GM18505 (cell line): ENCODE results near the gene HBS1L.

Experiments
- ATAC-seq: cut with Tn5 transposase; IDR thresholded peaks from one replicate; pipeline ENCODE4 v1.9.1; 2021; ENCODE audit not compliant: unreplicated experiment
- POLR2A ChIP-seq: IDR thresholded peaks from 4 replicates; pipeline ENCODE4 v1.6.1; 2011; ENCODE audit warnings: borderline replicate concordance; ENCODE audit not compliant: insufficient read depth, insufficient read length; ENCODE audit errors: extremely low read depth

Gene HBS1L

DNA sequence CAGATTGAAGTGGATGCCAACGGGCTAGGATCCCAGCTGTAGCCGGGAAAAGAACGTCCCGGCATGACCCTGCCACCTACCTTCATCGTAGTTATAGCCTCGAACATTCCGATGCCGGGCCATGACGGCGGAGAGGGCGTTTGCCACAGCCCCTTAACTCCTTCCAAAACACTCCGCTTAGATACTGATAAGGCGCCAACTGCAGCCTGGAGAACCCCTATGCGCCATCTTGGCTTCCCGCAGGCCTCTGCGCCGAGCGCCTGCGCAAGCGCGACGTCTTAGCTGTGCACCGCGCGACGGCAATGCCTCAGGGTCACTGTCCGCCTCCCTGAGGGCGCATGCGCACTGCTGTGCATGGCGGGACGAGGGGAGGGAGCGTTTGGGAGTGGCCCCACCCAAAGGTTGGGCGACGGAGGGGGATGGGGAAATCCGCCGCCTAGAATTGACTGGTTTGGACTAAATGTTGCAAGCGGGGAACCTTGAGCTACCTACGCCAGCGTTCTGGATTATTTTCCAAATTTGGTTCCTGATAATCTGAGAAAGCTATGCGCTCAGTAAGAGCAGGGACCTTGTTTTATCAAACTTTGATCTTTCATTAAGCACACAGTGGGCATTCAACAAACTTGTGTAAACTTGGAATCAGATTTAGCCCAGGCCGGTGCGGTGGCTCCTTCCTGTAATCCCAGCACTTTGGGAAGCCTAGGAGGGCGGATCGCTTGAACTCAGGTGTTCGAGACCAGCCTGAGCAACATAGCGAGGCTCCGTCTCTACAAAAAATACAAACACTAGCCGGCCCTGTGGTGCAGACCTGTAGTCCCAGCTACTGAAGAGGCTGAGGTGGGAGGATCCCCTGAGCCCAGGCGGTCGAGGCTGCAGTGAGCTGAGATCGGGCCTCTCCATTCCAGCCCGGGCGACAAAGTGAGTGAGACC is at the start of gene HBS1L:
Gene HBS1L (minus strand): TSS at position 254 of the 930 bp plus-strand sequence. CDS start 131 bp downstream, at position 123.
- peak; percentile 94 for ATAC-seq
- TF ChIP-seq POLR2A: peak; percentile 95

DNA sequence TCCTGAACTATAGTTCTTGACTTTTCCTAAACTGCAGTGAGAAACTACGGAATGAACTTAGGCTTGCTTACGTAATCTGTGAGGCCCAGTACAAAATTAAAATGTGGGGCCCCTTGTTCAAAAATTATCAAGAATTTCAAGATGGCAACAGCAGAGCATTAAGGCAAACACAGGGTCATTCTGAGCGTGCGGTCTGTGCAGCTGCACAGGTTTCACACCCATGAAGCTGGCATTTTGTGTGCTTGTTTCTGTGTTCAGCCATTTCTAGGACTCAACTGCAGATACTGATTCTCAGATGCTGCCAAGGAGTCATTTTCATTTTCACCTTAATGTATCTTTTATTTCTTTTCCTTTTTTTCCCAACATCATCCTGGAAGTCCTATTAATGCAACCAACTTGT is 49.6 kb upstream of the HBS1L start:
- no peak for ATAC-seq
- no peak for TF ChIP-seq POLR2A

DNA sequence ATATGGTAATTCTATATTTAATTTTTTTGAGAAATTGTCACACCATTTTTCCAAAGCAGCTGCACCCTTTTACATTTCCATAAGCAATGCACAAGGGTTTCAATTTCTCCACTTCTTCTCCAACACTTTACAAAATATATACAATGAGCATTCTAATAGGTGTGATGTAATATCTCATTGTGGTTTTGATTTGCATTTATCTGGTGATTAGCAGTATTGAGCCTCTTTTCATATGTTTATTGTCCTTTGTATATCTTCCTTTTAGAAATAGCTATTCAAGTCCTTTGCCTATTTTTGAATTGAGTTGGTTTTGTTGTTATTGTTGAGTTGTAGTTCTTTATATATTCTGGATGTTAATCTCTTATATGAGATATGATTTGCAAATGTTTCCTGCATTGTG is 47.6 kb upstream of the HBS1L start:
- no peak for ATAC-seq

DNA sequence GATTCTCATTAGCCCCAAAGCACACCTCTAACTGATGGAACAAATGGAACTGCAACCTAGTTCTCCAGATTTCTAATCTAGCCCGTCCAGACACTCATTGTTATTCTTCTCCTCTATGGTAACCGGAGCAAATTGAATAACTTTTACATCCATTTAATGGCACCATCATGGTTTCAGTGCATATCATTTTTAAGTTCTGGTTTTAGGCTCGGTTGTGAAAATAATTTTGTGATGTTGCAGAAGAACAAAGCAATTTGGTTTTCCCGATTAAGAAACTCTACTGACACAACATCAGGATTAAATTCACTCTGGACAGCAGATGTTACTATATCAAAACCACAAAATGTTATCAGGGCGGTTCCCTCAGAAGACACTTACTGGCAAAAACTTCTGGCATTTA is 42.5 kb upstream of the HBS1L start:
- ATAC-seq: no peak
- no peak for TF ChIP-seq POLR2A

More for the DNA sequence above, 47.6 kb upstream of the HBS1L start:
- TF ChIP-seq POLR2A: no peak

DNA sequence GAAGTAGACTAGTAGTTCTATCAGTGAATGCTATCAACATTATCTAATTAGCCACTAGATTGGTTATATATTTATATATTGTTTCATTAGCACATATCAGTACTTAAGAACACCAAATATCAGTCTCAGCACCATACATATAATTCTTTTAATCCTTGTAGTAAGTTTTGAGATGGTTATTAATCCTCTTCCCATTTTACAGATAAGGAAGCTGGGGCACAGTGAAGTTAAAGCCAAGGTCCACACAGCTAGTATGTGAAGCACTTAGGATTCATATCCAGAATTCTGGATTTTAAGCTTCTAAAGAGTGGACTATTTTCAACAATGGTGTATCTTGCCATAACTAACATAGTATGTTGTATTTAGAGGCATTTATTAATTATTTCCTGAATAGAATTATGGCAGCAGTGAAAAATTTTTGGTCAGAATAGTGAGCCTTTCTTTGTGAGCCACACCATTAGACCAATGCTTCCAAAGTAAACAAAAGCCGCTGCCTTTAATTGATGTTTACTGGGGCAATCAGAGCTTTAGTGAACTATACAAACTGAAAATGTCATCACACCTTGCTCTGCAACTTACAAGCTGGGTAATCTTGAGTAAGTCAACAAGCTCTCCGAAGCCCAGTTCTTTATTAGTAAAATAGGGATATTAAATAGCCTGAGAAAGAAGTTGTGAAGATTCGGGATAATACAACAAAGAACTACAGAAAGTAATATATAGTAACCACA is 41.9 kb upstream of the HBS1L start:
- ATAC-seq: no peak
- TF ChIP-seq POLR2A: no peak

DNA sequence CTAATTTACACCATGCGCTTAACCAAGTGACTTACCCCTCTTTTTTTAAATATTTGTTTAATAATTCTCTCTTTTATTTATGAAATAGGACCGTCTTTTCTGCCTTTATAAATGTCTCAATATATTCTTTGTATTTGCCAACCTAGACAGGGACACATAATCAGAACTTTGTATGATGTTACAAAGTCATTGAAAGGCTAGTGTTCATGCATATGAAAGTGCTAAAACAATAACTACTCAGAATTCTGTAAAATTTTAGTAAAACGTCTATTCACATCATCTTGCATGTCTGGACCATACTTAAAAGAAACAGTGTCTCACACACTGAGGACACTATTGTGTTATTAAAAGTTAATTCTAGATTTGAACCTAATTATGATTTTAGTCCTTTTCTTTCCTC is 41.1 kb upstream of the HBS1L start:
- no peak for ATAC-seq
- no peak for TF ChIP-seq POLR2A

DNA sequence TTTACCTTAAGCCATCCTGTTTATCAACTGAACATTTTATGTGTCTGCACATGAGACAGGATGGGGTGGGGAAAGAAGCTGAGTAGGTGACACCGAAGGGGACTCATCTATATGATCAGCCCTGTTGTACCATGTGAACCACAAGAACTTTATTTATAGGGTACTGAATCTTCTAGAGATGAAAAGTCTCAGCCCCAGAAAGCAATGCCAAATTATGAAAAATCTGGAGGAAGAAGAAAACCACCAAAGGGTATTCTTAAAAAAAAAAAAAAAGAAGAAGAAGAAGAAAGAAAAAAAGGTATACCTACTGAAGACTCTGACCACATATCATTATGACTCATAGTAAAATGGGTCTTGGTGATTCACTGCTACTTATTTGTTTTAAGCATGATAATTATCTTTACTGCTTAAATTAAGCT is 39.8 kb upstream of the HBS1L start:
- peak; percentile 48 for ATAC-seq
- TF ChIP-seq POLR2A: no peak

DNA sequence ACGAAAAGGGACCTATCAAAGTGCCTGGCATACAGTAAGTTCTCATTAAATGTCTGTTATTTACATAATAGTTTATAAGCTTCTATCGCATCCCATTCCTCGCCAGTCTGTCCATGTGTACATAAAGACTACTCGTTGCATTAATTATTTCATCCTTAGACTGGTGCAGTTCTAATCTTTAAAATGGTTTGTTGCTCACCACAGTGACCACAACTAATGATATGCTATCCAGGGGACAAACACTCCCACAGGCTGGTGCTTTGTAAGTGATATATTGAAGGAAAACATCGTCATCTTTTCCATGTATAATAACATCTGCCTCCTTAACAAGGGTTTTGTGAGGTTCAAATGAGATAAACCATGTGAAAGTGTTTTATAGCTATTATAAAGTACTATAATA is 39.0 kb upstream of the HBS1L start:
- no peak for ATAC-seq
- TF ChIP-seq POLR2A: no peak

DNA sequence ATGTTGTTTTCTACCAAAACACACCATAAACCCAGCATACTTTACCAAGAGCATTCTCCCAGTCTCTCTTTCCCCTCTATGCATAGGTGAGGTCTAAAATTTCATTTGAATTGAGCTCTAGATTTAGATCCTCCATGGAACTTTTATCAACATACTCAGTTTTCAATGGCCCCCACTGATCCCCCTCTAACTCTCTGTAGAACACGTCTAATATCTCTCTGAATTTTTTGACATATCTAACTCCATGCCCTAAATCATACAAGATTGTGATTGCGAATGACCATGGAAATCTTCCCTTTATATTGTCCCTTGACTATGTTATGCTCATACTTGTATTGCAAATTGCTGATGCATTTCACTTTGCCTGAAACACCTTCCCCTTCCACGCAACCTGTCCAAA is 38.1 kb upstream of the HBS1L start:
- no peak for TF ChIP-seq POLR2A
- ATAC-seq: no peak

DNA sequence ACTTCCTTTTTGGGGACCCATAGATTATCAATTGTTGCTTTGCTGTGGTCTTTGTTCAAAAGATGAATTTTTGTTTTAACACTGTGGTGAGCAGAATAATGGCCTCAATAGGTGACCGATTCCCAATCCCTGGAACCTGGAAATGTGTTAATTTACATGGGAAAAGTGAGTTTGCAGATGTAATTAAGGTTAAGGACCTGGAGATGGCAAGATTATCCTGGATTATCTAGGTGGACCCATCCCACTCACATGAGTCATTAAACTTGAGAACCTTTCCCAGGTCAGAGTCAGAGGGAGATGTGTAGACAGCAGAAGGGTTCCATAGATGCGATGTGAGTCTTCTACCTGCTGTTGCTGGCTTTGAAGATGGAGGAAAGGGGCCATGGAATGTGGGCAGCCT is 36.2 kb upstream of the HBS1L start:
- ATAC-seq: no peak
- TF ChIP-seq POLR2A: no peak

DNA sequence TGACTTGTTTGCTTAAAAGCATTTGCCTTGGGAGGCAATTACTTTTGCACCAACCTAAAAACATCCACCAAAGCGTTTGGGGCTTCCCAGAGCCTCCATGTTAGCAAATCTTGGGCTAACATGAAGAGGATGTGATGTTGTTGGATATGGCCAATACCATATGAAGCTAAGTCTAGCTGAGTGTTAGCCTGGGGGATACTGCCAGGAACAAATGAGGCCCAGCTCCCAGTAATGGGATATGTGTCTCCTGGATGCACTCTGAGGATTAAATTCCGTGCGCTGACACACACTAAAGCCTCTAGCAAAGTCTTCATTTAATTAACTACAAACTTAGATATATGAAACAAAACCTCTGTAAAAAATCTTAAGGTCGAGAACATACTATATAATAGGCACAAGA is 35.3 kb upstream of the HBS1L start:
- no peak for ATAC-seq
- TF ChIP-seq POLR2A: no peak

DNA sequence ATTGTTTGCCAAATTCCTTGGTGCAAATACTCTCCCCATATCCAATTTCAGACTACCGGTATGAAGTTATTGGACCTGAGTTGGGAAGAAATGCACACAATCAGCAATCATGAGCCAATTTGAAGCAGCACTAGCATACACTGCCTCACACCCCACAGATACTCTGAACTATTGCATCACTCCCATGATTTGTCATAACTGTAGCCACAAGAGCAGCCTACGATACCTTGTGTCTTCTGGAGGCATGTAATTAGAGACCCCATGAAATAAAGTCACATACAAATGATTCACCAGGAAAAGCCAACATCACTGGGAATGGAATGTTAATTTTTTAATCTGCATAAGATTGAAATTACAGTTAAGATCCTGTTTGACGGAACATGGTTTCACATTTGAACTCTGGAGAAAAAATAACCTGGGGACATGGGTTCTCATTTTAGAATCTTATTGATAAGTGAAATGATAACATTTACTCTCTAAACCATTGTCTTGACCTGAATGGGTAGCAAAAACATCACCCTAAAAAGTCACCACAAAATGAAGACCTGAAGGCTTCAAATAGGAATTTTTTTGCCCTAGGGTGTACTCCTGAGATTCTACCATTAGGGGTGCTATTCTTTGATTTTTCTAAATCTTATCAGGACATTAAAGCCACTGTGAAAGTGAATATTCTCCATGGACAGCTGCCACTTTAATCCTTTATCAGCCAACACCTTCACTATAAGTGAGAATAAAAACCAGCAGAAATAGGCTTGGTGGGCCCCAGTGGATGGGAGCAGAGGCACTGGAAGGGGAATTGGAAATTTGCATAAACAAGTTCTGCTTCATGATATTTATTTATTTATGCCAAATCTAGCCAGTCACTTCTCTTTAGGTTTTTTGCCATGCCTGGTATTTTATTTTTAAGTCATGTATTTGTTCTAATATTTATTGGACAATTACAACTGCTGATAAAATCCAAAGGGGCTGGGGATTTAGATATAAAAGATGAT is 34.5 kb upstream of the HBS1L start:
- peak; percentile 67 for ATAC-seq
- no peak for TF ChIP-seq POLR2A

DNA sequence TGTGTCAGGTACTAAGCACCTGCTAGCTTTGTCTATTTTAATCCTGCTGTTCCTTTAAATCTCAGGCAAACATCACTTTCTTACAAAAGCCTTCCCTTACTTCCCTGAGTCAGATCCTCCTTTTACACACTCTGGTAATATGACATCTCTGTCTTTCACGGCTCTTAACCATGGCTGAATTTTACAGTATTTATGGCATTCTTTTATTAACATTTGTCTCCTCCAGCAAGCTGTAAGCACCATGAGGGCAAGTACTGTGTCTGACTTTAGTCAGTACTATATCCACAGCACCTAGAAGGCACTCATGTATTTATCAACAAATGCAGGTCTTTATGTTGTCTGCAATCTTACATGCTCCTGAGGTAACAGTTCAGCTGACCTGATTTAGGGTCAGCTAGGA is 33.7 kb upstream of the HBS1L start:
- no peak for TF ChIP-seq POLR2A
- no peak for ATAC-seq
